Naive B cell (primary cell): ENCODE data around the gene ETNK2. TPM values are rescaled to one million over a fixed set of nuclear protein-coding genes. Genes with fewer than 3 reads are reported as not detected.
"Not testable (repeated sequence)": the region's sequence is repeated elsewhere in the genome, so short reads cannot be mapped to it uniquely, and the experiment has no call there.

Experiments used
- ATAC-seq, 2 donors: fragments of 150-1000 bp; cut with Tn5 transposase; 2 replicates each; pipeline ENCODE4 v1.10.0; 2021; ENCODE audit warnings: low read depth in 2 of 2, mild to moderate bottlenecking in 2 of 2, moderate library complexity in 2 of 2
- DNase-seq: peaks from one replicate; pipeline ENCODE4 v3.0.0; 2022
- H3K27ac Mint-ChIP-seq, 6 donors: one replicate each; pipeline ENCODE4 v1.8.0; 2020 to 2022; ENCODE audit warnings: mild to moderate bottlenecking in 6 of 6, mixed read lengths in 6 of 6, moderate library complexity in 5 of 6, inconsistent platforms in 2 of 6
- H3K27me3 Mint-ChIP-seq, 3 donors: one replicate each; pipeline ENCODE4 v1.8.0; 2021 to 2022; ENCODE audit warnings: mixed read lengths in 3 of 3, mild to moderate bottlenecking in 1 of 3
- H3K36me3 Mint-ChIP-seq, 2 donors: one replicate each; pipeline ENCODE4 v1.8.0; 2020 to 2022; ENCODE audit warnings: mixed read lengths in 2 of 2, inconsistent platforms in 1 of 2, mild to moderate bottlenecking in 1 of 2
- H3K4me1 Mint-ChIP-seq, 3 donors: one replicate each; pipeline ENCODE4 v1.8.0; 2020 to 2022; ENCODE audit warnings: mixed read lengths in 3 of 3, inconsistent platforms in 1 of 3, mild to moderate bottlenecking in 1 of 3, moderate library complexity in 1 of 3
- H3K4me3 Mint-ChIP-seq, 8 donors: one replicate each; pipeline ENCODE4 v1.8.0; 2020 to 2022; ENCODE audit warnings: mild to moderate bottlenecking in 8 of 8, mixed read lengths in 8 of 8, moderate library complexity in 8 of 8, inconsistent platforms in 2 of 8
- H3K9me3 Mint-ChIP-seq, 7 donors: one replicate each; pipeline ENCODE4 v1.8.0; 2020 to 2022; ENCODE audit warnings: mixed read lengths in 7 of 7, mild to moderate bottlenecking in 5 of 7, inconsistent platforms in 2 of 7, moderate library complexity in 1 of 7
- polyA plus RNA-seq, 6 donors: library from polyadenylated mRNA; unstranded; fragments of 300-500 nt; fragmentation: Illumina TruSeq; gene quantifications; one replicate each; pipeline ENCODE4 v1.2.3, GENCODE V29; 2021; ENCODE audit warnings: low read depth in 6 of 6

Gene ETNK2
- polyA plus RNA-seq, 6 donors from 2014 or later: 0.18 to 0.99 (median 0.35) TPM; not detected in 2

DNA sequence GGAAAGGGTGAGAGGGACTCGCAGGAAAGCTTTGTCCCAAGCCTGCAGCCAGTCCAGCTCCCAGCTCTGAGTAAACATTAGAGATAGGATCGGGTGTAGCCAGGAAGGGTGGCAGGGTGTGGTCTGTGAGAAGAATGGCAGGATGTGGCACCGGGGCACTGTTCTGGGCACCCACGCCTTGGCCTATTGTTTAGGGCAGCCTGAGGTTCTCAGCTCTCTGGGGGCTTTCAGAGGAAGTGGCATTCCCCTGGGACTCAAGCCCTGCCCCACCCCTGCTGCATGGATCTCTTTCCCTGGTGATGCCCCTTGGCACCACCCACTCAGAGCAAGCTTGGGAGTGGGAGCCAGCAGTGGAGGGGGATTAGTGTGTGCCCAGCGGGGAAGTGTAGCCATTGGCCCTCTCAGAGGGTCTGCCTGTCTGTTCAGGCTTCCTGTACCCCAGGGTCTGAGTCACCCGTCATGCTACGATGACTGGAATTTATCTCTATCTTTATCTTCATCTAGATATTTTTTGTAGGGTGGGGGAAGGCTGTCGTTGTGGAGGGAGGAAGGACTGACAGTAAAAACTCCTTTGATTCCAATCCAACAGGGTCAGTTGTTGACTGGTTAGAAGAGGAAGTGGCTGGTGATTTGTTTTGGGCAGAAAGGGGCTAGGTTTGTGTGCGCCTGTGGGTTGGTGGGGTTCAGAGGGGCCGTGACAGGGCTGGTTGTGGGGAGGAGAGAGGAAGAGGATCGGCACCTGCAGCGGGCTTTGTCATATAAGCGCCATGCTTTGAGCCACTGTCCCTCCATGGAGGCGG, 47.3 kb downstream of the ETNK2 start:
- H3K36me3 Mint-ChIP-seq: no peaks in the 10 kb centered on the region

DNA sequence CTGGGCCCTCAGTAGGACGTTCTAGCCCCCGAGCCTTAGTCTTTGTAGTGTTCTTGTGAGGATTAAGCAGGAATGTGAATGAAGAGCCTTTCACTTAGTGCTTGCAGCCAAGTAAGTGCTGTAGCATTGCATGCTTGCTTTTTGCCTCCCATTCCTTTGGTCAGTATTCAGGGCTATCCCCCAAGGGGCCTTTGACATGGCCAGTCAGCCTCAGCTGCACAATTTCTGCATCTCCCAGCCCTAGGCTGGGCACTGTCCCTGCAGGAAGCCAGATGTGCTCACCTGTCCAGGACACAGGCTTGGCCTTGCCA, 48.5 kb downstream of the ETNK2 start:
- H3K9me3 Mint-ChIP-seq: no peaks in the 10 kb centered on the region
- H3K4me3 Mint-ChIP-seq: peak overlapping the region in 4 of 8 donors; percentile 19 to 66 (median 56)
- ATAC-seq (no peak), DNase-seq (no peak)
- peak overlapping the region in 1 of 6 donors; percentile 10 for H3K27ac Mint-ChIP-seq
- H3K36me3 Mint-ChIP-seq: no peaks in the 10 kb centered on the region
- peaks cover 0 to 18% (median 11%) of the 10 kb centered on the region in 3 donors for H3K27me3 Mint-ChIP-seq
- peaks cover 28 to 36% (median 31%) of the 10 kb centered on the region in 3 donors for H3K4me1 Mint-ChIP-seq

More for the DNA sequence above, 47.3 kb downstream of the ETNK2 start:
- Mint-ChIP-seq H3K4me1 (peaks cover 28 to 36% (median 31%) of the 10 kb centered on the region in 3 donors), H3K9me3 (no peaks in the 10 kb centered on the region), H3K27me3 (peaks cover 0 to 25% (median 6%) of the 10 kb centered on the region in 3 donors), H3K27ac (peak overlapping the region in 5 of 6 donors; percentile 22 to 86 (median 62)), H3K4me3 (peak overlapping the region in 7 of 8 donors; percentile 32 to 89 (median 71))
- ATAC-seq: peak; percentile 32 to 41
- DNase-seq: no peak

- Mint-ChIP-seq H3K27ac (peak overlapping the region in 3 of 6 donors; percentile 17 to 73 (median 61)), H3K27me3 (peaks cover 0 to 15% (median 11%) of the 10 kb centered on the region in 3 donors), H3K9me3 (no peaks in the 10 kb centered on the region), H3K36me3 (no peaks in the 10 kb centered on the region), H3K4me1 (peaks cover 28 to 36% (median 31%) of the 10 kb centered on the region in 3 donors), H3K4me3 (peak overlapping the region in 5 of 8 donors; percentile 51 to 80 (median 59))
- DNase-seq: no peak
- peak in 1 of 2 donors; percentile 43 for ATAC-seq
Observed at GRCh38 chr1:204102739-204103430, 49.0 kb downstream of the ETNK2 start.

- H3K4me3 Mint-ChIP-seq: peak overlapping the region in 6 of 8 donors; percentile 9 to 80 (median 54)
- H3K27me3 Mint-ChIP-seq: peaks cover 0 to 11% (median 9%) of the 10 kb centered on the region in 3 donors
- DNase-seq (no peak), ATAC-seq (no peak)
- H3K4me1 Mint-ChIP-seq: peaks cover 28 to 36% (median 31%) of the 10 kb centered on the region in 3 donors
- H3K36me3 Mint-ChIP-seq: no peaks in the 10 kb centered on the region
- peaks cover 0 to under 1% (median 0%) of the 10 kb centered on the region in 7 donors for H3K9me3 Mint-ChIP-seq
- H3K27ac Mint-ChIP-seq: peak overlapping the region in 1 of 6 donors; percentile 73
Observed at GRCh38 chr1:204102029-204102611, 49.7 kb downstream of the ETNK2 start.

GRCh38 chr1:204099754-204100153, 52.1 kb downstream of the ETNK2 start:
- H3K27me3 Mint-ChIP-seq: peaks cover 0 to 20% (median 19%) of the 10 kb centered on the region in 3 donors
- H3K27ac Mint-ChIP-seq: peak overlapping the region in 1 of 6 donors; percentile 33
- H3K4me1 Mint-ChIP-seq: peaks cover 24 to 31% (median 26%) of the 10 kb centered on the region in 3 donors
- not testable (repeated sequence) for H3K9me3 Mint-ChIP-seq, H3K36me3 Mint-ChIP-seq, H3K4me3 Mint-ChIP-seq, DNase-seq, ATAC-seq

GRCh38 chr1:204098683-204099082, 53.2 kb downstream of the ETNK2 start:
- Mint-ChIP-seq H3K9me3 (peaks cover 0 to 1% (median 0%) of the 10 kb centered on the region in 7 donors), H3K4me1 (peaks cover 15 to 20% (median 17%) of the 10 kb centered on the region in 3 donors)

DNA sequence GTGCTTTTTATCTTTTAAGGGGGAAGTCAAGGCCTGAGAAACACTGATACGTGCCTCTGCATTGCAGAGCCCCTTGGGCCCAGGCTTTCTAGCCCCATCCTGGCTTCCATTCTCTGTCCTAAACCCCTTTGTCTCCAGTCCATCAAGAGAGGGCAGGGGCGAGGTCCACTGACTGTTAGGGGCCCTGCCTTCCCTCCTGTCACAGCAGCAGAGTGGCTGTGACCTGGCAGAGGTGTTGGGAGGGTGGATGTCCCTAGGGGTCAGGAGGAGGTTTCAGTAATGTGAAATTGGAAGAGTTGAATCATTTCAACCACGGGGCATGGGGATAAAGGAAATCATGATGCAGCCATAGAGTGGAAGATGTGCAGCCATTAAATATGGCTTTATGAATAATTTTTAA, 54.9 kb downstream of the ETNK2 start:
- Mint-ChIP-seq H3K27ac (no peak overlapping the region), H3K27me3 (peaks cover 12 to 27% (median 27%) of the 10 kb centered on the region in 3 donors), H3K9me3 (peaks cover 0 to 1% (median 0%) of the 10 kb centered on the region in 7 donors), H3K4me3 (no peak overlapping the region), H3K36me3 (no peaks in the 10 kb centered on the region), H3K4me1 (peaks cover 0 to 3% (median 0%) of the 10 kb centered on the region in 3 donors)
- ATAC-seq (no peak), DNase-seq (no peak)

More at GRCh38 chr1:204098683-204099082, 53.2 kb downstream of the ETNK2 start:
- Mint-ChIP-seq H3K27ac (no peak overlapping the region), H3K4me3 (no peak overlapping the region), H3K36me3 (no peaks in the 10 kb centered on the region), H3K27me3 (peaks cover 0 to 21% (median 19%) of the 10 kb centered on the region in 3 donors)
- ATAC-seq: no peak
- no peak for DNase-seq

DNA sequence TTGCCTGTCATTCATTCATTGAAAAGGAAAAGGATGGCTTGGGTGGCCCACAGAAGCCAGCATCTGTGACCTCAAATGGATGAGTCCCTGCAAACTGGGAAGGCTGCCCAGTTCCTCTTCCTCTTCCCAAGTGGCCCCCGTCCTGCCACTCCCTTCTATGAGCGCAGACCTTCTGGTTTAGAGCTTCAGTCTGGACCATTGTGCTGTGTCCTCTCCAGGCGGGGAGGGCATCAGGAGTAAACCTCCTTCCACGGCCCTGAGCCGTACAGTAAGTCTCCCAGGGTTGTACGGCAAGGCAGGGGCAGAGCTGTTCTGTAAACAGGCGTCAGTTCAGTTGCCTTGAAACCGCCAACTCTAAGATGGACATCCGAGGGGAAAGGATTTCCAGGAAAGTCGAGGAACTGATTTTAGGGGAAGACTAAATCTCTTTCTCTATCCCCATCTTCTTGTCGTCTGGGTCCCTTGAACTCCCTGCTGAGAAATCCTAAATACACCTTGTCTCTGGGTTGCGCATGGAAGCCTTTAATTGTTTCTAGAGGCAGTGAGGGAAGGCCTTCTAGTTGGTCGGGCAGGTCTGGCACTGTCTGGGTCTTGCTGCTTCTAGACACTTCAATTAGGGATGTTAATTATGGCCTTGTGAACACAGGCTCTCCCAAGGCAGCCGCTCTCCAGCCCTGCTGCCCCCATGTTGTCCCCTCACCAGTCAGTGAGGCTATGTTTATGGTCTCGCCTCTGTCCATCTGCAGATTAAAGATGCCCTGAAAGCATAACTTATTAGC, 56.8 kb downstream of the ETNK2 start:
- peak overlapping the region in 2 of 6 donors; percentile 58 to 67 for H3K27ac Mint-ChIP-seq

GRCh38 chr1:204094313-204094729, 57.5 kb downstream of the ETNK2 start:
- Mint-ChIP-seq H3K27ac (peak overlapping the region in 1 of 6 donors; percentile 73), H3K4me1 (no peaks in the 10 kb centered on the region), H3K36me3 (no peaks in the 10 kb centered on the region), H3K4me3 (no peak overlapping the region), H3K27me3 (peaks cover 20 to 29% (median 21%) of the 10 kb centered on the region in 3 donors), H3K9me3 (peaks cover 0 to 1% (median 0%) of the 10 kb centered on the region in 7 donors)
- no peak for DNase-seq
- no peak for ATAC-seq

More for the DNA sequence above, 56.8 kb downstream of the ETNK2 start:
- Mint-ChIP-seq H3K27me3 (peaks cover 18 to 26% (median 22%) of the 10 kb centered on the region in 3 donors), H3K4me1 (no peaks in the 10 kb centered on the region), H3K36me3 (no peaks in the 10 kb centered on the region), H3K4me3 (no peak overlapping the region), H3K9me3 (peaks cover 0 to 1% (median 0%) of the 10 kb centered on the region in 7 donors)
- ATAC-seq (no peak), DNase-seq (no peak)

DNA sequence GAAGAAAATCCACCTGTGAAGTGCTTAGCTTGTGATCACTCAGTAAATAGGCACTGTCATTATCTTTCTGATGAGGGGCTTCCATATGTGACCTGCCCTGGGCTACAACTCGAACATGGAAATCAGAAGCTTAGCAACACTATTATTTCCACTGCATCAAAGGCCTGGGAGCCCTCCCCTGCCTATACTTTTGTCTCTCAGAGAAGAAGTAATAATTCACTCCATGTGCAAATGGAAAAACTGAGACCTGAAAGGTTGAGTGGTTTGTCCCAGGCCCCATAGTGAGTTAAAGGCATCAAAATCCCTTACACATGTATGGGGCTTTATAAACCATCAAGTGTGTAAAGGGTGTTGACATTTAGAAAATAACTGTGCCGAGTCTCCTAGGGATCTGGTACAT, 58.1 kb downstream of the ETNK2 start:
- Mint-ChIP-seq H3K4me1 (no peaks in the 10 kb centered on the region), H3K27me3 (peaks cover 20 to 29% (median 24%) of the 10 kb centered on the region in 3 donors), H3K4me3 (no peak overlapping the region), H3K27ac (no peak overlapping the region), H3K9me3 (peaks cover 0 to 1% (median 0%) of the 10 kb centered on the region in 7 donors), H3K36me3 (no peaks in the 10 kb centered on the region)
- ATAC-seq: no peak
- DNase-seq: no peak

- no peak for DNase-seq
- Mint-ChIP-seq H3K27me3 (peaks cover 16 to 29% (median 24%) of the 10 kb centered on the region in 3 donors), H3K4me3 (no peak overlapping the region), H3K9me3 (peaks cover 0 to 1% (median 0%) of the 10 kb centered on the region in 7 donors), H3K27ac (no peak overlapping the region), H3K4me1 (no peaks in the 10 kb centered on the region), H3K36me3 (no peaks in the 10 kb centered on the region)
- no peak for ATAC-seq
Observed at GRCh38 chr1:204093421-204093717, 58.5 kb downstream of the ETNK2 start.

DNA sequence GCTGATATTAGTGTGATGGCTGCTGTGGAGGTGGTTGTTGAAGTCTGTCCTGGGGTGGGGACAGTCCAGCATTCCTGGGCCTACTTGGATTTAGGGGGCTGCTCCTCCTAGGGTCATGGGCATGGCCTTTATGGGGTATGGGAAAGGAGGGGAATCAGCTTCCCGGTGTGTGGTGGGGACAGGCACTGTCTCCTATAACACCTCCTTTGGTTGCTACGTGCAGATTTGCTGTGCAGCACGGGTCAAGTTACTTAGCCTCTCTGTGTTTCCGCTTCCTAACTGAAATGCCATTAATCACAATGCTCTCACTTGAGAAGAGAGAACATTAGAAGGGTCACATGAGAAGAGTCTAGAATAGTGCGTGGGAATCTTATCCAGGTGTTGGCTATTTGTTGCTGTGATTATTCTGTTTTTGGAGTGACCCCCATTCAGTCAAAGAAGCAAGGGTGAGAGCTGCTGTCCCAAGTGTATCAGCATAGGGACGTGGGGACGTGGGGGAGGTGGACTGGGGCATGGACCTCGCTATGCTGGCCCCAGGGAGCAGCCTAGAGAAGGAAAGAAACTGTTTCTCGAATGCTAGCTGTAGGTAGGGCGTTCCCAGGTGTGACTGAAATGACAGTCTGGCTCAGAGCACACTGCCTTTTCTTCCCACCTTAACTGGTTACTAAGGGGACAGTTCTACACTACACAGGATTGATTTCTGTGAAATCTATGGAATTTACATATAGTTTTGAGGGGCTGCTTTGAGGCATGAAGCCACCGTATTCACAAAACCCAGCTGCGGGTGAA, 59.0 kb downstream of the ETNK2 start:
- no peak overlapping the region for H3K27ac Mint-ChIP-seq
- no peak for ATAC-seq
- H3K36me3 Mint-ChIP-seq: no peaks in the 10 kb centered on the region
- no peaks in the 10 kb centered on the region for H3K4me1 Mint-ChIP-seq
- H3K27me3 Mint-ChIP-seq: peaks cover 16 to 29% (median 24%) of the 10 kb centered on the region in 3 donors
- DNase-seq: no peak
- H3K9me3 Mint-ChIP-seq: peaks cover 0 to 1% (median 0%) of the 10 kb centered on the region in 7 donors
- no peak overlapping the region for H3K4me3 Mint-ChIP-seq
